Transverse colon (tissue), 4 donors: Measurements from ENCODE around the gene MAGEB16. TPM values are rescaled to one million over a fixed set of nuclear protein-coding genes. Genes with fewer than 3 reads are reported as not detected.

ENCODE experiments used
- DNase-seq: peaks from one replicate; pipeline ENCODE4 v3.0.0-alpha.2; 2019
- H3K27ac ChIP-seq, 4 donors: fragments of 200-600 bp; sonication (generic); 2 replicates each; pipeline ENCODE4 v1.5.1; 2016 to 2018; ENCODE audit warnings: inconsistent platforms in 4 of 4
- H3K27me3 ChIP-seq: fragments of 200-600 bp; sonication (generic); 2 replicates; pipeline ENCODE4 v1.5.1; 2017; ENCODE audit warnings: inconsistent platforms
- H3K36me3 ChIP-seq, 4 donors: fragments of 200-600 bp; sonication (generic); 2 replicates each; pipeline ENCODE4 v1.5.1; 2017 to 2019; ENCODE audit warnings: inconsistent platforms in 4 of 4
- H3K4me1 ChIP-seq, 4 donors: fragments of 200-600 bp; sonication (generic); 2 replicates each; pipeline ENCODE4 v1.5.1; 2017 to 2020; ENCODE audit warnings: inconsistent platforms in 4 of 4
- H3K4me3 ChIP-seq, 4 donors: fragments of 200-600 bp; sonication (generic); 1 replicate in 1 of 4; 2 replicates in 3 of 4; pipeline versions ENCODE4 v1.5.1 to v1.6.1; 2017 to 2019; ENCODE audit warnings: inconsistent platforms in 4 of 4
- H3K9me3 ChIP-seq, 2 donors: fragments of 200-600 bp; sonication (generic); 2 replicates each; pipeline ENCODE4 v1.5.1; 2017 to 2019; ENCODE audit warnings: inconsistent platforms in 2 of 2
- CTCF ChIP-seq, 5 experiments: fragments of 200-600 bp in 3 of 5; fragments of 450-650 bp in 2 of 5; sonication (generic) in 3 of 5; IDR thresholded peaks; 1 replicate in 2 of 5; 2 replicates in 3 of 5; pipeline ENCODE4 v1.5.1; 2016 to 2017; ENCODE audit warnings: antibody characterized with exemption in 5 of 5, inconsistent platforms in 3 of 5, mild to moderate bottlenecking in 2 of 5, moderate library complexity in 1 of 5
- EP300 ChIP-seq: sonication (generic); formaldehyde crosslinking; IDR thresholded peaks from one replicate; pipeline ENCODE4 v1.6.1; 2017; ENCODE audit warnings: antibody characterized with exemption, low read depth
- POLR2A ChIP-seq: fragments of 450-650 bp; IDR thresholded peaks from one replicate; pipeline ENCODE4 v1.6.1; 2016; ENCODE audit warnings: antibody characterized with exemption, mild to moderate bottlenecking, moderate library complexity
- POLR2AphosphoS5 ChIP-seq, 3 donors: sonication (generic); formaldehyde crosslinking; IDR thresholded peaks; one replicate each; pipeline ENCODE4 v1.6.1; 2016; ENCODE audit warnings: antibody characterized with exemption in 3 of 3
- WGBS, 2 donors: methylation state at CpG; one replicate each; pipeline ENCODE4 v1.1.5; 2018; ENCODE audit warnings: low coverage in 1 of 2; 5-methylcytosine and 5-hydroxymethylcytosine counted together
- in situ Hi-C, 4 donors: fragments of 200-750 bp; cut with MboI; loops; one replicate each; pipeline versions ENCODE4 v1.15.0 to v1.15.1; 2017; ENCODE audit warnings: low sequenced_read_pairs in 3 of 4, low pct_ligation_motif_present in 1 of 4, low pct_unique_long_range_greater_than_20kb in 1 of 4
- intact Hi-C: fragments of 100-400 bp; cut with DNase I; formaldehyde crosslinking; loops from one replicate; pipeline ENCODE4 v1.15.1; 2023; ENCODE audit warnings: low total_unique reads
- total RNA-seq, 4 donors: library from RNA; depleted of rRNA; stranded (reverse); fragments of >200 nt; gene quantifications; one replicate each; pipeline ENCODE4 v1.1.0, GENCODE V29; 2016

MAGEB16 gene
- total RNA-seq = not detected

- Histone ChIP-seq H3K4me3 (no peak within 1 kb of the TSS), H3K27me3 (no peaks in the 10 kb centered on the region), H3K27ac (no peak within 1 kb of the TSS), H3K4me1 (no peaks in the 10 kb centered on the region), H3K9me3 (no peaks in the 10 kb centered on the region), H3K36me3 (no peaks in the 10 kb centered on the region)
- in situ Hi-C loops (no loop called here), intact Hi-C loops (no loop called here)
- WGBS, 2 donors = 92% methylated on average over 15 of the region's 15 CpGs; no CpG with 5 or more reads in 1 of the 2 donors
- no peak for DNase-seq
- TF ChIP-seq POLR2A (no peak), POLR2AphosphoS5 (IDR thresholded peaks at IDR 0.05) (no peak), EP300 (no peak), CTCF (IDR thresholded peaks at IDR 0.05) (no peak)
These were observed at the start of gene MAGEB16 for GRCh38 chrX:35798042-35798441. Gene MAGEB16 (plus strand): TSS chrX:35798342. CDS start chrX:35802197, 3,855 bp downstream.

GRCh38 chrX:35773958-35774564 is 24.1 kb upstream of the MAGEB16 start:
- intact Hi-C loops (no loop called here), in situ Hi-C loops (no loop called here)
- no peak overlapping the region for H3K27ac ChIP-seq
- H3K4me1 ChIP-seq = no peaks in the 10 kb centered on the region
- 76 to 89% methylated on average over 1 of the region's 1 CpG for WGBS, 2 donors
- H3K9me3 ChIP-seq = no peaks in the 10 kb centered on the region
- no peaks in the 10 kb centered on the region for H3K36me3 ChIP-seq
- no peak for DNase-seq
- no peak overlapping the region for H3K4me3 ChIP-seq
- no peaks in the 10 kb centered on the region for H3K27me3 ChIP-seq
- TF ChIP-seq EP300 (no peak), POLR2A (no peak), POLR2AphosphoS5 (IDR thresholded peaks at IDR 0.05) (no peak), CTCF (IDR thresholded peaks at IDR 0.05) (no peak)

DNA sequence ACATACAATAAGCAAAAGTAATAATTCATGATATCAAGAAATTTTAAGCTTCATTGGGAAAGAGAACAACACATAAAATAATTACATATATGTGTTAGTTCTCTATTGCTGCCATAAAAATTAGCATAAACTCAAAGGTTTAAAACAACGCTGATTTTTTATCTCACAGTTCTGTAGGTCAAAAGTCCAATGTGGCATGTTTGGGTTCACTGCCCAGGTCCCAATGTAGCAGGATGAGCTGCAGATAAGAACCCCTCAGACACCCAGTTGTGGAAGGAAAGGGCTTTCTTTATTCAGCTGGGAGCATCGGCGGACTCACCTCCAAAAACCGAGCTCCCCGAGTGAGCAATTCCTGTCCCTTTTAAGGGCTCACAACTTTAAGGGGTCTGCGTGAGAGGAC is 13.1 kb upstream of the MAGEB16 start:
- no peak overlapping the region for H3K4me3 ChIP-seq
- in situ Hi-C loops = no loop called here
- H3K9me3 ChIP-seq = no peaks in the 10 kb centered on the region
- H3K4me1 ChIP-seq = no peaks in the 10 kb centered on the region
- H3K36me3 ChIP-seq = no peaks in the 10 kb centered on the region
- no peak overlapping the region for H3K27ac ChIP-seq
- no peak for DNase-seq
- TF ChIP-seq EP300 (no peak), POLR2AphosphoS5 (IDR thresholded peaks at IDR 0.05) (no peak), POLR2A (no peak), CTCF (IDR thresholded peaks at IDR 0.05) (no peak)
- H3K27me3 ChIP-seq = no peaks in the 10 kb centered on the region
- intact Hi-C loops = no loop called here
- 82% methylated on average over 6 of the region's 6 CpGs; no CpG with 5 or more reads in 1 of the 2 donors for WGBS, 2 donors

DNA sequence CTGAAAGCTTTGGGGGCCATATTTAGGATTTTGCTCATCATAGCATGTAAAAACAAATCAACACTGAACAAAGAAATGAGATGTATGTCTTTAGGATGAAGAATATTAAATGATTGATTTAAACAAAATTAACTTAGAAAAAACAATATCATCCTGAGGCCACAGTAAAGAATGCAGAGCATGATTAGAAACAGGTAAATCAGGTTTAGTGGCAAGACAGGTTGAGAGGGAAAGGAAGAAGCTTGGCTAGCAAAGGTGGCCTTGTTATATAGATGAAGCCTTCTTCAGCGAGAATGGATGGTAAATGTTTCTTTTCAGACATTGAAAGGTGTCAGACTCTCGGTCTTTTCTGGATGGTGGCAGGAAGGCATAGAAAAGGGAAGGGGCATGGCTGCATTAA is 11.9 kb upstream of the MAGEB16 start:
- no peaks in the 10 kb centered on the region for H3K4me1 ChIP-seq
- no peak overlapping the region for H3K27ac ChIP-seq
- H3K9me3 ChIP-seq = no peaks in the 10 kb centered on the region
- no peak for DNase-seq
- TF ChIP-seq EP300 (no peak), POLR2AphosphoS5 (IDR thresholded peaks at IDR 0.05) (no peak), POLR2A (no peak), CTCF (IDR thresholded peaks at IDR 0.05) (no peak)
- no peak overlapping the region for H3K4me3 ChIP-seq
- in situ Hi-C loops = no loop called here
- intact Hi-C loops = no loop called here
- H3K36me3 ChIP-seq = no peaks in the 10 kb centered on the region
- 73 to 86% methylated on average over 2 of the region's 2 CpGs for WGBS, 2 donors
- H3K27me3 ChIP-seq = no peaks in the 10 kb centered on the region
